Astrocyte (in vitro differentiated cells and primary cell): ENCODE data around the gene ATP2A2. TPM values are rescaled to one million over a fixed set of nuclear protein-coding genes. Genes with fewer than 3 reads are reported as not detected.

ENCODE experiments used
- DNase-seq: peaks from one replicate; pipeline ENCODE4 v3.0.0-alpha.2; 2010; ENCODE audit warnings: low read depth
- FAIRE-seq: peaks from 2 replicates; lab custom pipeline; 2011; peaks lifted over from hg19 to GRCh38; lab: Jason Lieb, UNC
- H2AFZ ChIP-seq: 2 replicates; pipeline ENCODE4 v1.6.0; 2012; ENCODE audit warnings: low read depth, low read length, inconsistent platforms
- H3K27ac ChIP-seq: 2 replicates; pipeline ENCODE4 v1.5.1; 2011; ENCODE audit warnings: low read depth, low read length, inconsistent platforms
- H3K27me3 ChIP-seq: 2 replicates; pipeline ENCODE4 v1.6.0; 2011; ENCODE audit warnings: low read length, inconsistent platforms; ENCODE audit not compliant: insufficient read depth
- H3K36me3 ChIP-seq: 2 replicates; pipeline ENCODE4 v1.5.1; 2011; ENCODE audit warnings: low read length, inconsistent platforms; ENCODE audit not compliant: insufficient read depth
- H3K4me1 ChIP-seq: 2 replicates; pipeline ENCODE4 v1.5.1; 2011; ENCODE audit warnings: low read length, inconsistent platforms; ENCODE audit not compliant: insufficient read depth
- H3K4me2 ChIP-seq: 2 replicates; pipeline ENCODE4 v1.6.0; 2012; ENCODE audit warnings: low read length, inconsistent platforms
- H3K4me3 ChIP-seq: 2 replicates; pipeline ENCODE4 v1.5.1; 2011; ENCODE audit warnings: low read depth, mild to moderate bottlenecking, low read length, inconsistent platforms; ENCODE audit not compliant: insufficient read depth
- H3K79me2 ChIP-seq: 2 replicates; pipeline ENCODE4 v1.6.0; 2012; ENCODE audit warnings: mild to moderate bottlenecking, low read length, inconsistent platforms; ENCODE audit not compliant: insufficient read depth
- H3K9ac ChIP-seq: 2 replicates; pipeline ENCODE4 v1.6.0; 2012; ENCODE audit warnings: mild to moderate bottlenecking, low read length, inconsistent platforms
- H3K9me3 ChIP-seq: 2 replicates; pipeline ENCODE4 v1.5.1; 2012; ENCODE audit warnings: low read depth, mild to moderate bottlenecking, low read length, inconsistent platforms; ENCODE audit not compliant: insufficient read depth
- H4K20me1 ChIP-seq: 2 replicates; pipeline ENCODE4 v1.6.0; 2012; ENCODE audit warnings: low read length, inconsistent platforms; ENCODE audit not compliant: insufficient read depth
- H3K27ac Mint-ChIP-seq: one replicate; pipeline ENCODE4 v1.8.0; 2021; ENCODE audit warnings: mild to moderate bottlenecking, mixed read lengths; ENCODE audit not compliant: unreplicated experiment
- H3K27me3 Mint-ChIP-seq: one replicate; pipeline ENCODE4 v1.8.0; 2021; ENCODE audit warnings: low read depth, mixed read lengths; ENCODE audit not compliant: unreplicated experiment
- H3K36me3 Mint-ChIP-seq: one replicate; pipeline ENCODE4 v1.8.0; 2021; ENCODE audit warnings: low read depth, mixed read lengths; ENCODE audit not compliant: unreplicated experiment
- H3K4me1 Mint-ChIP-seq: one replicate; pipeline ENCODE4 v1.8.0; 2021; ENCODE audit warnings: low read depth, mixed read lengths; ENCODE audit not compliant: unreplicated experiment
- H3K4me3 Mint-ChIP-seq: one replicate; pipeline ENCODE4 v1.8.0; 2021; ENCODE audit warnings: mild to moderate bottlenecking, moderate library complexity, mixed read lengths; ENCODE audit not compliant: unreplicated experiment
- H3K9me3 Mint-ChIP-seq: one replicate; pipeline ENCODE4 v1.8.0; 2021; ENCODE audit warnings: mild to moderate bottlenecking, mixed read lengths; ENCODE audit not compliant: unreplicated experiment
- CTCF ChIP-seq: IDR thresholded peaks from 2 replicates; pipeline ENCODE4 v1.5.1; 2011; ENCODE audit warnings: low read depth, mild to moderate bottlenecking, inconsistent platforms, low read length, moderate library complexity; ENCODE audit not compliant: insufficient read depth
- EZH2 ChIP-seq: IDR thresholded peaks from 2 replicates; pipeline ENCODE4 v1.6.1; 2012; ENCODE audit warnings: mild to moderate bottlenecking, low read length, inconsistent platforms; ENCODE audit not compliant: insufficient read depth
- total RNA-seq: library from RNA; stranded (reverse); gene quantifications from 2 replicates; pipeline ENCODE4 v1.2.1, GENCODE V29; 2021

The ATP2A2 gene
- total RNA-seq, 1 donor from 2014 or later, result 262 TPM

GRCh38 chr12:110234331-110234751, 46.7 kb upstream of the ATP2A2 start:
- TF ChIP-seq EZH2, result no peak
- no peak for TF ChIP-seq CTCF
- Histone ChIP-seq H3K27me3 (no peaks in the 10 kb centered on the region), H3K79me2 (no peaks in the 10 kb centered on the region), H3K4me3 (no peak overlapping the region), H2AFZ (no peak overlapping the region), H3K4me1 (no peaks in the 10 kb centered on the region), H3K4me2 (no peak overlapping the region), H3K9ac (no peak overlapping the region), H4K20me1 (no peaks in the 10 kb centered on the region), H3K27ac (no peak overlapping the region), H3K36me3 (no peaks in the 10 kb centered on the region), H3K9me3 (no peaks in the 10 kb centered on the region)
- DNase-seq, result no peak
- Mint-ChIP-seq H3K27me3 (no peaks in the 10 kb centered on the region), H3K36me3 (no peaks in the 10 kb centered on the region), H3K4me3 (no peak overlapping the region), H3K9me3 (no peaks in the 10 kb centered on the region), H3K27ac (no peak overlapping the region), H3K4me1 (no peaks in the 10 kb centered on the region)
- FAIRE-seq, result no peak

- Histone ChIP-seq H3K4me2 (no peak overlapping the region), H3K36me3 (no peaks in the 10 kb centered on the region), H3K9me3 (no peaks in the 10 kb centered on the region), H3K4me3 (no peak overlapping the region), H3K79me2 (no peaks in the 10 kb centered on the region), H3K27me3 (no peaks in the 10 kb centered on the region), H3K9ac (no peak overlapping the region), H3K4me1 (no peaks in the 10 kb centered on the region), H3K27ac (no peak overlapping the region), H4K20me1 (no peaks in the 10 kb centered on the region), H2AFZ (no peak overlapping the region)
- FAIRE-seq (no peak), DNase-seq (no peak)
- H3K27ac Mint-ChIP-seq, result no peak overlapping the region
- peaks cover under 1% of the 10 kb centered on the region for H3K4me1 Mint-ChIP-seq
- TF ChIP-seq CTCF (no peak), EZH2 (no peak)
- H3K36me3 Mint-ChIP-seq, result no peaks in the 10 kb centered on the region
- no peaks in the 10 kb centered on the region for H3K9me3 Mint-ChIP-seq
- H3K4me3 Mint-ChIP-seq, result no peak overlapping the region
- no peaks in the 10 kb centered on the region for H3K27me3 Mint-ChIP-seq
These were observed 46.3 kb upstream of the ATP2A2 start for GRCh38 chr12:110234755-110235154.

GRCh38 chr12:110235383-110235782, 45.7 kb upstream of the ATP2A2 start:
- Histone ChIP-seq H3K4me2 (no peak overlapping the region), H3K27me3 (no peaks in the 10 kb centered on the region), H3K27ac (no peak overlapping the region), H3K9ac (no peak overlapping the region), H3K79me2 (no peaks in the 10 kb centered on the region), H3K4me3 (no peak overlapping the region), H2AFZ (no peak overlapping the region), H3K36me3 (no peaks in the 10 kb centered on the region), H4K20me1 (no peaks in the 10 kb centered on the region), H3K4me1 (no peaks in the 10 kb centered on the region), H3K9me3 (no peaks in the 10 kb centered on the region)
- H3K4me3 Mint-ChIP-seq, result no peak overlapping the region
- no peaks in the 10 kb centered on the region for H3K36me3 Mint-ChIP-seq
- TF ChIP-seq CTCF (no peak), EZH2 (no peak)
- H3K4me1 Mint-ChIP-seq, result peaks cover 6% of the 10 kb centered on the region
- DNase-seq (no peak), FAIRE-seq (no peak)
- no peaks in the 10 kb centered on the region for H3K27me3 Mint-ChIP-seq
- H3K27ac Mint-ChIP-seq, result no peak overlapping the region
- H3K9me3 Mint-ChIP-seq, result no peaks in the 10 kb centered on the region
